GM23338 (cell line): ENCODE measurements around the gene INAFM1.

Experiments used
- CREB1 ChIP-seq: fragments of 250-450 bp; sonication (Bioruptor Pico); IDR thresholded peaks from 2 replicates; pipeline ENCODE4 v1.5.0; 2020; ENCODE audit warnings: low read depth, mild to moderate bottlenecking, moderate library complexity
- CTCF ChIP-seq, 2 experiments: fragments of 200-600 bp in 1 of 2; sonication (generic) in 1 of 2; conservative IDR thresholded peaks; 2 replicates each; pipeline versions ENCODE4 v1.5.1 to v1.6.1; 2016 to 2017; ENCODE audit warnings: antibody characterized with exemption in 2 of 2, low read depth in 2 of 2, mild to moderate bottlenecking in 2 of 2, moderate library complexity in 1 of 2
- ETS1 ChIP-seq: IDR thresholded peaks from 2 replicates; pipeline ENCODE4 v1.6.1; 2016; ENCODE audit warnings: antibody characterized with exemption
- EZH2 ChIP-seq: fragments of 200-600 bp; sonication (generic); IDR thresholded peaks from one replicate; pipeline ENCODE4 v1.8.0; 2017; ENCODE audit warnings: antibody characterized with exemption, mild to moderate bottlenecking, low read depth; ENCODE audit not compliant: unreplicated experiment
- EZH2phosphoT487 ChIP-seq: fragments of 200-600 bp; sonication (generic); IDR thresholded peaks from one replicate; pipeline ENCODE4 v1.8.1; 2018; ENCODE audit warnings: antibody characterized with exemption; ENCODE audit not compliant: unreplicated experiment
- JUNB ChIP-seq: IDR thresholded peaks from one replicate; pipeline ENCODE4 v1.6.1; 2016; ENCODE audit warnings: antibody characterized with exemption; ENCODE audit not compliant: unreplicated experiment
- NANOG ChIP-seq: IDR thresholded peaks from 2 replicates; pipeline ENCODE4 v1.6.1; 2016; ENCODE audit warnings: antibody characterized with exemption, borderline replicate concordance
- POLR2AphosphoS5 ChIP-seq: IDR thresholded peaks from 2 replicates; pipeline ENCODE4 v1.6.1; 2016; ENCODE audit warnings: antibody characterized with exemption, low read depth
- REST ChIP-seq: IDR thresholded peaks from one replicate; pipeline ENCODE4 v1.6.1; 2018; ENCODE audit warnings: antibody characterized with exemption; ENCODE audit not compliant: unreplicated experiment
- STAT1 ChIP-seq: IDR thresholded peaks from one replicate; pipeline ENCODE4 v1.6.1; 2016; ENCODE audit warnings: antibody characterized with exemption; ENCODE audit not compliant: unreplicated experiment
- ZNF114 ChIP-seq: fragments of 250-450 bp; sonication (Bioruptor Pico); IDR thresholded peaks from 2 replicates; pipeline ENCODE4 v1.5.0; 2020; ENCODE audit warnings: mild to moderate bottlenecking, moderate library complexity
- ZNF331 ChIP-seq: fragments of 250-450 bp; sonication (Bioruptor Pico); IDR thresholded peaks from 2 replicates; pipeline ENCODE4 v1.5.0; 2020; ENCODE audit warnings: low read depth, mild to moderate bottlenecking, moderate library complexity
- ZNF462 ChIP-seq: fragments of 250-450 bp; sonication (Bioruptor Pico); IDR thresholded peaks from 2 replicates; pipeline ENCODE4 v1.5.0; 2020; ENCODE audit warnings: mild to moderate bottlenecking, moderate library complexity

DNA sequence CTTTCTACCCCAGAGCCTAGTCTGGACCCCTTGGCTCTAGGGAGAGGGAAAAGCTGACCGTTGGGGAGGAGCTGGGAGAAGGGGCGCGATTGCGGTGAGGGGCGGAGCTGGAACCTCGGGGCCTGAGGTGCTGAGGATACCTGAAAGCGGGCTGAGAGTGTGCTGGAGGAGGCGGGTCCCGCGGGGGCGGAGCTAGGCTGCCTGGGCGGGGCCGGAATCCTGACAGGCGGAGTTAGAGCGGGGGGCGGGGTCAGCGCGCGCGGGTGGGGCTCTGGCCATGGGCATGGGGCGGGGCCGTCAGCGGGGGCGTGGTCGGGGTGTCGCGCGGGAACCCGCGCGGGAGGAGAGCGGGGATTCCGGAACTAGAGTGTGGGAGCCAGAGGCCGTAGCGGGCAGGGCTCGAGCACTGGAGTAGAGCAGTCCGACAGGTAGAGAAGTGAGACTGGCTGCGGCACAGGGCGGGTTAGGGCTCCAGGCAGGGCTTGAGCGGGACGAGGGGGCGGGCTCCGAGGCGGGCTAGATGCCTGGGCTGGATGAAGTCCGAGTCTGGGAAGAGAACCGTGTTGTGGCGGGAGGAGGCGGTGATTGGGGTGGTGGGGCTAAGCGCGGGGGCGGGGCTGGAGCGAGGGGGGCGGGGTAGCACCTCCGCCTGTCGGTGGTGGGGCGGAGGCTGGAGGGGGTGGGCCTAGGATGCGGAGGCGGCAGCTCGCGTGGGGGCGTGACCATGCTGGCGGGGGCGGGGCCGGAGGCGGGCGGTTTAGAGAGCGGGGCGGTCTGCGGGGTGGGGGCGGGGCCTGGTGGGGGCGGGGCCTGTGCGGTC lies at the start of gene INAFM1:
- TF ChIP-seq EZH2phosphoT487 (no peak), EZH2 (no peak), CTCF (conservative IDR thresholded peaks at IDR 0.05; ENCODE audit: low read depth in 2 of 2) (no peak), POLR2AphosphoS5 (peak; percentile 57; the same call in 1 of the 2 replicates), CREB1 (CRISPR knock-in tag) (no peak), STAT1 (no peak), JUNB (no peak), REST (no peak), NANOG (no peak), ZNF462 (CRISPR knock-in tag) (no peak), ZNF114 (no peak), ETS1 (no peak), ZNF331 (CRISPR knock-in tag) (no peak)
